Thyroid gland (tissue), 4 donors: ENCODE measurements around the gene DMRT1.

ENCODE experiments used
- CTCF ChIP-seq, 6 experiments: fragments of 200-600 bp in 3 of 6; fragments of 450-650 bp in 3 of 6; sonication (generic) in 3 of 6; IDR thresholded peaks; one replicate each; pipeline ENCODE4 v1.5.1; 2016 to 2019; ENCODE audit warnings: antibody characterized with exemption in 6 of 6, mild to moderate bottlenecking in 2 of 6, inconsistent platforms in 1 of 6, moderate library complexity in 1 of 6
- POLR2A ChIP-seq, 2 donors: fragments of 450-650 bp; IDR thresholded peaks; one replicate each; pipeline ENCODE4 v1.6.1; 2017; ENCODE audit warnings: antibody characterized with exemption in 2 of 2, mild to moderate bottlenecking in 2 of 2, moderate library complexity in 1 of 2

- TF ChIP-seq POLR2A (IDR thresholded peaks at IDR 0.05) (no peak), CTCF (IDR thresholded peaks at IDR 0.05) (no peak)
Measured at GRCh38 chr9:1007312-1007711, 165.8 kb downstream of the DMRT1 start.
